SK-N-SH treated with all-trans-retinoic acid at 6 μM for 48 hours (cell line): ENCODE results near the gene LENG1.

Experiments used
- ARNTL ChIP-seq: fragments of 450-650 bp; formaldehyde crosslinking; IDR thresholded peaks from 2 replicates; pipeline ENCODE4 v1.5.0; 2020; ENCODE audit warnings: low read depth, mild to moderate bottlenecking, moderate library complexity, borderline replicate concordance
- CSDC2 ChIP-seq: fragments of 250-450 bp; sonication (Bioruptor Pico); IDR thresholded peaks from 2 replicates; pipeline ENCODE4 v1.5.0; 2020; ENCODE audit warnings: mild to moderate bottlenecking, moderate library complexity
- RARB ChIP-seq: fragments of 250-450 bp; sonication (Bioruptor Pico); IDR thresholded peaks from 2 replicates; pipeline ENCODE4 v1.8.0; 2021; ENCODE audit warnings: mild to moderate bottlenecking, moderate library complexity
- SNAI2 ChIP-seq: fragments of 250-450 bp; sonication (Bioruptor Pico); IDR thresholded peaks from 2 replicates; pipeline ENCODE4 v1.5.0; 2020; ENCODE audit warnings: mild to moderate bottlenecking, moderate library complexity
- TCF4 ChIP-seq: fragments of 250-450 bp; sonication (Bioruptor Pico); IDR thresholded peaks from 2 replicates; pipeline ENCODE4 v1.8.0; 2021; ENCODE audit warnings: mild to moderate bottlenecking, moderate library complexity, borderline replicate concordance
- ZFP30 ChIP-seq: fragments of 450-650 bp; formaldehyde crosslinking; IDR thresholded peaks from 2 replicates; pipeline ENCODE4 v1.5.0; 2022; ENCODE audit warnings: mild to moderate bottlenecking, moderate library complexity
- ZNF70 ChIP-seq: fragments of 450-650 bp; formaldehyde crosslinking; IDR thresholded peaks from 2 replicates; pipeline ENCODE4 v1.5.0; 2020; ENCODE audit warnings: mild to moderate bottlenecking, moderate library complexity
- ZNF8 ChIP-seq: fragments of 450-650 bp; formaldehyde crosslinking; IDR thresholded peaks from 2 replicates; pipeline ENCODE4 v1.5.0; 2020; ENCODE audit warnings: mild to moderate bottlenecking, moderate library complexity
- TF ChIP-seq, protein P1 (sequence below): fragments of 250-450 bp; sonication (Bioruptor Pico); IDR thresholded peaks from 2 replicates; pipeline ENCODE4 v1.8.0; 2020; ENCODE audit warnings: mild to moderate bottlenecking, moderate library complexity, borderline replicate concordance
- TF ChIP-seq, protein P2 (sequence below): fragments of 250-450 bp; sonication (Bioruptor Pico); IDR thresholded peaks from 2 replicates; pipeline ENCODE4 v1.5.1; 2020; ENCODE audit warnings: low read depth, mild to moderate bottlenecking, moderate library complexity
- TF ChIP-seq, protein P3 (sequence below): fragments of 250-450 bp; sonication (Bioruptor Pico); IDR thresholded peaks from 2 replicates; pipeline ENCODE4 v1.5.1; 2021; ENCODE audit warnings: mild to moderate bottlenecking, moderate library complexity
- TF ChIP-seq, protein P4 (sequence below): fragments of 250-450 bp; sonication (Bioruptor Pico); IDR thresholded peaks from 2 replicates; pipeline ENCODE4 v1.8.0; 2021; ENCODE audit warnings: low read depth, mild to moderate bottlenecking, moderate library complexity, borderline replicate concordance

DNA sequence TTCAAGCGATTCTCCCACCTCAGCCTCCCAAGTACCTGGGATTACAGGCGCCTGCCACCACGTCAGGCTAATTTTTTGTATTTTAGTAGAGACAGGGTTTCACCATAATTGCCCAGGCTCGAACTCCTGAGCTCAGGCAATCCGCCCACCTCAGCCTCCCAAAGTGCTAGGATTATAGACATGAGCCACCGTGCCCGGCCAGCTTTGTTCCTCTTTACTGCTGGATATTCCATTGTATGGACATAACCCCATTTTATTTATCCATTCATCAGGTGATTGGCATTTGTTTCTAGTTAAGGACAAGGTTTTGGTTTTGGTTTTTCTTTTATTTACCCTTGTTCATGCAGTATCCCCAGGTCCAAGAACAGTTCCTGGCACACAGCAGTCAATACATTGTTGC, 37.0 kb upstream of the LENG1 start:
- TF ChIP-seq CSDC2 = no peak
- no peak for TF ChIP-seq ARNTL (CRISPR knock-in tag)
- no peak for TF ChIP-seq SNAI2
- TF ChIP-seq ZNF70 (CRISPR knock-in tag) = no peak
- TF ChIP-seq RARB = no peak
- no peak for TF ChIP-seq ZFP30
- TF ChIP-seq, protein P1, sequence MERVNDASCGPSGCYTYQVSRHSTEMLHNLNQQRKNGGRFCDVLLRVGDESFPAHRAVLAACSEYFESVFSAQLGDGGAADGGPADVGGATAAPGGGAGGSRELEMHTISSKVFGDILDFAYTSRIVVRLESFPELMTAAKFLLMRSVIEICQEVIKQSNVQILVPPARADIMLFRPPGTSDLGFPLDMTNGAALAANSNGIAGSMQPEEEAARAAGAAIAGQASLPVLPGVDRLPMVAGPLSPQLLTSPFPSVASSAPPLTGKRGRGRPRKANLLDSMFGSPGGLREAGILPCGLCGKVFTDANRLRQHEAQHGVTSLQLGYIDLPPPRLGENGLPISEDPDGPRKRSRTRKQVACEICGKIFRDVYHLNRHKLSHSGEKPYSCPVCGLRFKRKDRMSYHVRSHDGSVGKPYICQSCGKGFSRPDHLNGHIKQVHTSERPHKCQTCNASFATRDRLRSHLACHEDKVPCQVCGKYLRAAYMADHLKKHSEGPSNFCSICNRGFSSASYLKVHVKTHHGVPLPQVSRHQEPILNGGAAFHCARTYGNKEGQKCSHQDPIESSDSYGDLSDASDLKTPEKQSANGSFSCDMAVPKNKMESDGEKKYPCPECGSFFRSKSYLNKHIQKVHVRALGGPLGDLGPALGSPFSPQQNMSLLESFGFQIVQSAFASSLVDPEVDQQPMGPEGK = no peak
- TF ChIP-seq, protein P2, sequence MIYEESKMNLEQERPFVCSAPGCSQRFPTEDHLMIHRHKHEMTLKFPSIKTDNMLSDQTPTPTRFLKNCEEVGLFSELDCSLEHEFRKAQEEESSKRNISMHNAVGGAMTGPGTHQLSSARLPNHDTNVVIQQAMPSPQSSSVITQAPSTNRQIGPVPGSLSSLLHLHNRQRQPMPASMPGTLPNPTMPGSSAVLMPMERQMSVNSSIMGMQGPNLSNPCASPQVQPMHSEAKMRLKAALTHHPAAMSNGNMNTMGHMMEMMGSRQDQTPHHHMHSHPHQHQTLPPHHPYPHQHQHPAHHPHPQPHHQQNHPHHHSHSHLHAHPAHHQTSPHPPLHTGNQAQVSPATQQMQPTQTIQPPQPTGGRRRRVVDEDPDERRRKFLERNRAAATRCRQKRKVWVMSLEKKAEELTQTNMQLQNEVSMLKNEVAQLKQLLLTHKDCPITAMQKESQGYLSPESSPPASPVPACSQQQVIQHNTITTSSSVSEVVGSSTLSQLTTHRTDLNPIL (CRISPR knock-in tag) = no peak
- TF ChIP-seq, protein P3, sequence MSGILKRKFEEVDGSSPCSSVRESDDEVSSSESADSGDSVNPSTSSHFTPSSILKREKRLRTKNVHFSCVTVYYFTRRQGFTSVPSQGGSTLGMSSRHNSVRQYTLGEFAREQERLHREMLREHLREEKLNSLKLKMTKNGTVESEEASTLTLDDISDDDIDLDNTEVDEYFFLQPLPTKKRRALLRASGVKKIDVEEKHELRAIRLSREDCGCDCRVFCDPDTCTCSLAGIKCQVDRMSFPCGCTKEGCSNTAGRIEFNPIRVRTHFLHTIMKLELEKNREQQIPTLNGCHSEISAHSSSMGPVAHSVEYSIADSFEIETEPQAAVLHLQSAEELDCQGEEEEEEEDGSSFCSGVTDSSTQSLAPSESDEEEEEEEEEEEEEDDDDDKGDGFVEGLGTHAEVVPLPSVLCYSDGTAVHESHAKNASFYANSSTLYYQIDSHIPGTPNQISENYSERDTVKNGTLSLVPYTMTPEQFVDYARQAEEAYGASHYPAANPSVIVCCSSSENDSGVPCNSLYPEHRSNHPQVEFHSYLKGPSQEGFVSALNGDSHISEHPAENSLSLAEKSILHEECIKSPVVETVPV (CRISPR knock-in tag) = no peak
- TF ChIP-seq ZNF8 (CRISPR knock-in tag) = no peak
- no peak for TF ChIP-seq TCF4 (CRISPR knock-in tag)
- TF ChIP-seq, protein P4, sequence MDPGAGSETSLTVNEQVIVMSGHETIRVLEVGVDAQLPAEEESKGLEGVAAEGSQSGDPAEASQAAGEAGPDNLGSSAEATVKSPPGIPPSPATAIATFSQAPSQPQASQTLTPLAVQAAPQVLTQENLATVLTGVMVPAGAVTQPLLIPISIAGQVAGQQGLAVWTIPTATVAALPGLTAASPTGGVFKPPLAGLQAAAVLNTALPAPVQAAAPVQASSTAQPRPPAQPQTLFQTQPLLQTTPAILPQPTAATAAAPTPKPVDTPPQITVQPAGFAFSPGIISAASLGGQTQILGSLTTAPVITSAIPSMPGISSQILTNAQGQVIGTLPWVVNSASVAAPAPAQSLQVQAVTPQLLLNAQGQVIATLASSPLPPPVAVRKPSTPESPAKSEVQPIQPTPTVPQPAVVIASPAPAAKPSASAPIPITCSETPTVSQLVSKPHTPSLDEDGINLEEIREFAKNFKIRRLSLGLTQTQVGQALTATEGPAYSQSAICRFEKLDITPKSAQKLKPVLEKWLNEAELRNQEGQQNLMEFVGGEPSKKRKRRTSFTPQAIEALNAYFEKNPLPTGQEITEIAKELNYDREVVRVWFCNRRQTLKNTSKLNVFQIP (CRISPR knock-in tag) = no peak
